ENCODE measurements around the gene CLDN24. TPM values are rescaled to one million over a fixed set of nuclear protein-coding genes. Genes with fewer than 3 reads are reported as not detected.

Gene CLDN24
- total RNA-seq, 1 donor from 2014 or later: 1.2 TPM

DNA sequence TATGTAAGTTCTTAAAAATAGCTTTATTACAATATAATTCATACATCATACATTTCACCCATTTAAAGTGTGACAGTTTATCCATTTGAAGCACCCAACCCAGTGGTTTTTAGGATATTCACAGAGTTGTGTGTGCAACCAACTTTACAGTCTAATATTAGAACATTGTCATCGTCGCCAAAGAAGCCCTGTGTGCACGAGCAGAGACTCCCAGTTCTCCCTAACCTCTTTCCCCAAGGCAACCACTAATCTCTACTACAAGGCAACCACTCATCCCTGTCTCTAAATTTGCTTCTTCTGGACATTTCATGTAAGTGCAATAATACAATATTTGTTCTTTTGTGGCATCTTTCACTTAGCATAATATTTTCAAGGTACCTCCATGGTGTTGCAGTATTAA lies 49.8 kb downstream of the CLDN24 start:
- ATAC-seq: no peak

Other genes starting within 250 kb of the CLDN24 start
- 11.1 TPM for gene WWC2, start 223.2 kb downstream of the CLDN24 start, total RNA-seq
- 0.16 TPM for gene CLDN22, start 2.1 kb downstream of the CLDN24 start, total RNA-seq
- gene CDKN2AIP, start 122.2 kb upstream of the CLDN24 start, total RNA-seq: 17.8 TPM
- gene ING2, start 182.6 kb upstream of the CLDN24 start, total RNA-seq: 13.3 TPM

All from esophagus mucosa (tissue), 1 donor.